Erythroblast (primary cell): ENCODE measurements around the gene SAG.
A peak's percentile ranks its signal among the peaks of the same experiment; 100 is the strongest.
"Not testable (repeated sequence)": the region's sequence is repeated elsewhere in the genome, so short reads cannot be mapped to it uniquely, and the experiment has no call there.

Experiments used
- DNase-seq, 2 experiments: peaks; one replicate each; lab custom pipeline; 2025; lab: John Stamatoyannopoulos, UW
- GATA1 ChIP-seq: IDR thresholded peaks from 2 replicates; pipeline ENCODE4 v1.6.1; 2011; ENCODE audit warnings: low read depth, mild to moderate bottlenecking, control low read depth, low read length, moderate library complexity
- POLR2A ChIP-seq: IDR thresholded peaks from 2 replicates; pipeline ENCODE4 v1.6.1; 2011; ENCODE audit warnings: mild to moderate bottlenecking, low read length

SAG gene

DNA sequence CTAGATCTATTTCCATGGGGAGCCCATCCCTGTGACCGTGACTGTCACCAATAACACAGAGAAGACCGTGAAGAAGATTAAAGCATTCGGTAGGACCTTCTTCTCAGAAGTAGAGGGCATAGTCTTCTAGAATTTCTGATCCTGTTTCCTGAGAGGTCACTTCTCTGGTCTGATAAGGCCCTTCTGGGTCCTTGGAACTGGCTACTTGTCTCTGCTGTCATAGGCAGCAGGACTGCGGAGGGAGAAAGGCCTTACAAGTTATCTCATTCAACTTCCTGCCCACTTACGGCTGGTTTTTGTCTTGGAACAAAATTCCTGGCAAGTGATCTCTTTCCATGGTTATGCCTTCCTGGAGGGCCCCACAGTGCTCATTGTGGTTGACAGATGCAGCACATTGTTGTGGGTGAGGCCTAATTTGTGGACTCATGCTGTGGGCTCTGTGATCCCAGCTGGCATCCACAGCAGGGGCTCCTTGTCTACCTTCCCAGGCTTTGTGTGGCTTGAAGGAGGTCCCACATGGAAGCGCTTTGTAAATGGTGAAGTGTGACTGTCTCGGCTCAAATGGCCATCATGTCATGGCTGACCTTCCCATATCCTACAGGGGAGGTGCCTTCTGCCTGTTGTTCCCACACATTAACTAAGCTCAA is 22.0 kb downstream of the SAG start:
- no peak for DNase-seq

GRCh38 chr2:233331536-233331935 is 23.9 kb downstream of the SAG start:
- no peak for DNase-seq
- no peak for TF ChIP-seq POLR2A
- TF ChIP-seq GATA1: no peak

More for the DNA sequence above, 22.0 kb downstream of the SAG start:
- no peak for TF ChIP-seq POLR2A
- no peak for TF ChIP-seq GATA1

- TF ChIP-seq POLR2A (no peak), GATA1 (no peak)
- DNase-seq: no peak
These were observed 24.5 kb downstream of the SAG start for GRCh38 chr2:233332125-233332524.

DNA sequence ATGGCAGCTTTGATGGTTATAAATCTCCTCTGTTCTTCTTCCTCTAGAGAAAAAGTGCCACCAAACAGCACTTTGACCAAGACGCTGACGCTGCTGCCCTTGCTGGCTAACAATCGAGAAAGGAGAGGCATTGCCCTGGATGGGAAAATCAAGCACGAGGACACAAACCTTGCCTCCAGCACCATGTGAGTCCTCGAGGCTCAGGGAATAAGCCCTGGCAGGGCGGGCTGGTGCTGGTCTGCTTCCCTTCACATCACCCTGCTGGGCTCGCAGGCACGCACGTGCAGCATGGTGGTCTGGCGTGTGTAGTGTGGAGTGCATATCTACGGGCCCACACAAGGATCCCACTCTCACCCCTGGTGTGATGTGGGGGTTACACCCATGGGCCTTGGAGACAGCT is 27.3 kb downstream of the SAG start:
- no peak for TF ChIP-seq POLR2A
- TF ChIP-seq GATA1: no peak

GRCh38 chr2:233336091-233336490 is 28.5 kb downstream of the SAG start:
- not testable (repeated sequence) for DNase-seq

More for the DNA sequence above, 27.3 kb downstream of the SAG start:
- no peak for DNase-seq

GRCh38 chr2:233336541-233336940 is 28.9 kb downstream of the SAG start:
- DNase-seq: no peak
- TF ChIP-seq POLR2A (no peak), GATA1 (no peak)

DNA sequence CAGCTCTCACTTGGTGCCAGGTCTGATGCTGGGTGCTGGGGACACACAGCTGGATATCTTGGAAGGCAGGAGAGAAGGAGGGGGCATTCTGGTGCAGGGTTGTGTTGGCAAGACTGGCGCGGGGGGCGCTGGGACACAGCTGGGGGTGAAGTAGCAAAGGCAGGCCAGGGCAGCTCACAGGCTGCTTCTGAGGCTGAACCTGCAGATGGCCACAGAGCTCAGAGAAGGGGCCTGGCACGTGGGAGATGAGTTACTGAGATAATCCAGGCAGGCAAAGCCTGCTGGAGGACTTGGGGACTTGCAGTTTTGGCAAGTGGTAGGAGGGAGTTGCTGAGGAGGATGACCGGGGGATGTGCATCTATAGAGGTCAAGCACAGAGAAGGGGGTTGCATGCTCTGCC is 30.4 kb downstream of the SAG start:
- peak in 1 of 2 experiments; percentile 14 for DNase-seq
- TF ChIP-seq POLR2A (no peak), GATA1 (no peak)

GRCh38 chr2:233338812-233339368 is 31.3 kb downstream of the SAG start:
- TF ChIP-seq POLR2A: no peak
- no peak for TF ChIP-seq GATA1
- no peak for DNase-seq

DNA sequence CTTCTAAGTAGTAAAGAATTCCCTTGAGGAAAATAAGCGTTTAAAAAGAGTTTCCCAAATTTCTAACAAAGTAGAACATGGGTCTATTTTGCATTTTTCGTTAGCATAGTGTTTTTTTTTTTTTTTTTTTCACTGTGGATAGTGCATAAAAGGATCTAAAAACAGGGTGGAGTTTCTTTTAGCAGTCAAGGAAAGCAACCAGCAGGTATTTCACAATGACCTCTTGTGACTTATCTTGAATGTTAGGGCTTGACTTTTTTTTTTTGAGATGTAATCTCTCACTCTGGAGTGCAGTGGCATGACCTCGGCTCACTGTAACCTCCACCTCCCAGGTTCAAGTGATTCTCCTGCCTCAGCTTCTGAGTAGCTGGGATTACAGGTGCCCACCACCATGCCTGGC is 31.8 kb downstream of the SAG start:
- DNase-seq: no peak
- no peak for TF ChIP-seq POLR2A

- TF ChIP-seq GATA1 (no peak), POLR2A (no peak)
- no peak for DNase-seq
These were observed 33.7 kb downstream of the SAG start for GRCh38 chr2:233341296-233341695.

DNA sequence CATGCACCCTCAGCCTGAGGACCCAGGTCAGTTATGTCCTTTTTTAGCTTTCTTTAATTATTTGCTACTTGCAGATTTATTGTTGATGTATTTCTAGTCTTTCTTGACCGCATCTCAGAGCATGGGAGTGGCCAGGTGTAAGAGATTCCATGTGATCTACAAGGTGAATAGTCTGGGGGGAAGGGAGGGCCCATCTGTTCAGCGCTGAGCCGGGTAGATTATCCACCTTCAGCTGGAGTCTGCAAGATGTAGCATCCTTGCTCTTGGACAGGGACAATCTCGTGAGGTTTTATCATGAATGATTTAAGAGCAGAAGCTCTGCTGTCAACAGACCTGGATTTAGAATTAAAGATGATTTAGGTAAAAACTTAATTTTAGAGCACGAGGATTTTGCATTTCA is 34.7 kb downstream of the SAG start:
- TF ChIP-seq POLR2A (no peak), GATA1 (no peak)

DNA sequence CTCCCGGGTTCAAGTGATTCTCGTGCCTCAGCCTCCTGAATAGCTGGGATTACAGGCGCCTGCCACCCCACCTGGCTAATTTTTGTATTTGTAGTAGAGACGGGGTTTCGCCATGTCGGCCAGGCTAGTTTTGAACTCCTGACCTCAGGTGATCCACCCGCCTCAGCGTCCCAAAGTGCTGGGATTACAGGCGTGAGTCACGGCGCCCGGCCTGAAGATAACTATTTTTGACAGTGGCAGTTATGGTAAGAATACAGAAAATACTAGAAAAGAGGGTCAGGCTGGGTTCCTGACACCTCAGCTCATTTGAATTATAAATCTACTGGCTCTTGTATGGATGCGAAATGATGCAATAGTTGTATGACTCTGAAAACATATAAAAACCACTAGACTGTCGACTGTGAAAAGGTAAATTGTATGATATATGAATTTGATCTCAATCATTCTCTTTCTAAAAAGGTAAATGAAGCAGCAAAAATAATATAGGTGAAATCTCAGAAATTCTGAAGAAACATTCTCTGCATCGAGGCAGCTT is 35.6 kb downstream of the SAG start:
- no peak for TF ChIP-seq POLR2A
- TF ChIP-seq GATA1: no peak

More for the DNA sequence above, 34.7 kb downstream of the SAG start:
- DNase-seq: no peak

GRCh38 chr2:233346376-233346775 is 38.8 kb downstream of the SAG start:
- DNase-seq: no peak
- TF ChIP-seq POLR2A (no peak), GATA1 (no peak)

More for the DNA sequence above, 35.6 kb downstream of the SAG start:
- DNase-seq: no peak

DNA sequence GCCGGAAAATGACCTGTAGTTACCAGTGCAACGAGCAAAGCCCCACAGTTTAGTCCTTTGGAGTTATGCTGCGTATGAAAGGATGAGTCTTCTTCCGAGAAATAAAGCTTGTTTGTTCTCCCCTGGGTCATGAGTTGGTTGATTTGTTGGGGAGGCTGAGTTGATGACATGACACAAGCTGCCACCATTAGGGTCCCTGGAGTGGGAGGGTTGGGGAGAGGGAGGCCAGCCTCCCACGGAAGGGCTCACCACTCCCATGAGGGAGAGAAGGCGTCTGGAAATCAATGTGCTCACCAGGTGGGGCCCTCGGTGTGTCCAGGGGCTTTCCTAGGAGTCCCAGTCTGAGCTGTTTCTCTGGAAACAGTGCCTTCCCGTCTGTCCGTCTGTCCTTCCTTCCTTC is 39.3 kb downstream of the SAG start:
- TF ChIP-seq GATA1 (no peak), POLR2A (no peak)
- DNase-seq: no peak

- TF ChIP-seq GATA1 (no peak), POLR2A (no peak)
- DNase-seq: no peak
These were observed 41.7 kb downstream of the SAG start for GRCh38 chr2:233349005-233349998.
